GM10248 (cell line): Measurements from ENCODE around the gene FAIM2.

ENCODE experiments used
- CTCF ChIA-PET: fragments of 300-600 bp; sonication (Branson Sonifier 250); formaldehyde crosslinking; extraction: SDS; loops from one replicate; lab custom pipeline; 2021; ENCODE audit warnings: antibody characterized with exemption; lab: Yijun Ruan, JAX
- POLR2A ChIA-PET: fragments of 350-650 bp; sonication (Branson Sonifier 250); formaldehyde crosslinking; extraction: SDS; loops from one replicate; lab custom pipeline; 2020; ENCODE audit warnings: antibody characterized with exemption; lab: Yijun Ruan, JAX
- DNase-seq: peaks from one replicate; pipeline ENCODE4 v3.0.0; 2012; ENCODE audit errors: extremely low spot score
- CTCF ChIP-seq: IDR thresholded peaks from 2 replicates; pipeline ENCODE4 v1.5.1; 2012; ENCODE audit warnings: mild to moderate bottlenecking, low read depth; ENCODE audit errors: extremely low read depth, missing control alignments, control extremely low read depth

The FAIM2 gene

DNA sequence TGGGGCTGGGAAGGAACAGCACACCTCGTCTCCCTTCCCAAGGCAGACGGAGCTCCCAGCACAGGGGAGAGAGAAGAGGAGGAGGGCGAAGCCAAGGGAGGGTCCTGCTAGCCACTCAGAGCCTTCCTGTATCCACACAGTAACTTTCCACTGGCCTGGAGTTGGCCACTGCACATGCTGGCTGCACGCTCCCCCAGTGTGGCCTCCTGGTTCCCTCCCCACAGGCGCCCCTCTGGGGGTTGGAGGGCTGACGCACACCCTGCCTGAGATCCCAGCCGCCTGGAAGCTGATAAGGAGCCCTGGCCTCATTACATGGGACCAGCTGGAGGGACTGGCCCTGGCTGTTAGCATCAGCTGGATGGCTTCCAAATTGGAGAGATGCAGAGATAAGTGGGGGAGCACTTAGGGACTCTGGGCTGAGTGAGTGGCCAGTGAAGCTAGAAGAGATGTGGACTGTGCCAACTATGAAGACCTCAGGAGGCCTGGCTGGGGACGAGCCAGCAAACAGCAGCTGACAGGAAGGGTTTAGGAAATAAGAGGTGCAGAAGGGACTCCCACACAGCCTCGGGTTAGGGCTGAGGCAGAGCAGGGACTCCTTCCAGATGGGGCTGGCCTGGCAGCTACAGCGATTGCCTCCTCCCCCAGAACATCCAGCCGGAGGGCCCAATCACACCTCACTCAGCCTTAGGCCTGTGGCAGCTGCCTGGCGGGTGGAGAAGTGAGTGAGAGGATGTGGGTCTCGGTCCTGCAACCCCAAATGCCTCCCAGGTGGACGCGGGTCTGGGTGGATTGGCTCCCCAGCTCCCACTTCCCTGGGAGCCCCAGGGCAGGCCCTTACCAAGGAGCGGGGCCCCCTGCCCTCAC, 34.5 kb downstream of the FAIM2 start:
- no peak for DNase-seq
- CTCF ChIA-PET = interaction anchor here (1.3 to 5.2 kb wide), 6 partner anchors 13 to 97 kb away, joined by 3 to 30 read pairs (median 4); no protein-coding TSS in a partner anchor
- no peak for TF ChIP-seq CTCF
- POLR2A ChIA-PET = interaction anchor here (0.5 to 0.6 kb wide), 2 partner anchors 41 to 300 kb away, joined by 3 to 12 read pairs; partner anchors contain the start of gene NCKAP5L

- TF ChIP-seq CTCF = no peak
- no peak for DNase-seq
- ChIA-PET POLR2A (interaction anchor here (0.5 kb wide), 1 partner anchor 40 kb away, joined by 12 read pairs; the partner anchor contains the start of gene NCKAP5L), CTCF (interaction anchor here (1.0 to 5.2 kb wide), 12 partner anchors 8 to 153 kb away, joined by 3 to 30 read pairs (median 6); no protein-coding TSS in a partner anchor)
Measured at GRCh38 chr12:49868449-49868848, 35.3 kb downstream of the FAIM2 start.

- POLR2A ChIA-PET = interaction anchor here (0.6 kb wide), 1 partner anchor 39 kb away, joined by 3 read pairs; the partner anchor contains the start of gene NCKAP5L
- CTCF ChIA-PET = interaction anchor here (0.7 to 5.2 kb wide), 27 partner anchors 9 to 201 kb away, joined by 3 to 30 read pairs (median 5); partner anchors contain the start of gene TMBIM6
- TF ChIP-seq CTCF = no peak
- DNase-seq = no peak
Measured at GRCh38 chr12:49867570-49868341, 35.9 kb downstream of the FAIM2 start.

DNA sequence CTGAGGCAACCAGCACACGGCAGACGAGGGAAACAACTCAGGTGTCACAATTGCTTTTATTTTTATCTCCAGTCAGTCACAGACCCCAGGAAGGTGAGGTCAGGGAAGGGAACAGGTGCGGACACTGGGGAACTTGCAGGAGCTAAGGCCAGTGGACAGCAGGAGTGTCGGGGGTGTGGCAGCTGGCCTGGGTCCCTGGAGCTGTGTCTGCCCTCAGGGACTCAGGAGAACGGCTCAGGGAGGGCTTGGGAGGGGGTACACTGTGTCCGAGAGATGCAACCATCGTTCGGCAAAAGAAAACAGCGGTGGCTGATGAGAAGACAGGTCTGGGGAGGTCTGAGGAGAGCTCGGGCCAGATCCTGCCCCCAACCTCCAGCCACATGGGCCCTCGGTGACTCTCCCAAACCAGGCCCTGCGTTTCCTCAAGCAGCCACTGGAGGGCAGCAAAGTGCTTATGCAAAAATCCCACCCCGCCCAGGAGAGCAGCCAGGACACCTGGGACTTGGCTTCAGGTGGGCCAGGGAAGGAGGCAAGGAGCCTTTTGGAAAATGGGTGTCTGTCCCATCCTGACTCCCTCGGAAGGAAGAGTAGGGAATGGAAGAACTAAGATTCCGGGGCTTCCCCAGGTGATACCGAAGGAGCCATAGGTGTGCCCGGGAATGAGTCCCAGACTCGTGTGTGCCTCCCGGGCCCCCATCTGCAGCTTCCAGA, 36.7 kb downstream of the FAIM2 start:
- ChIA-PET POLR2A (interaction anchor here (0.6 to 1.0 kb wide), 2 partner anchors 39 to 125 kb away, joined by 3 to 5 read pairs; partner anchors contain the start of genes NCKAP5L and TMBIM6), CTCF (interaction anchor here (0.6 to 5.2 kb wide), 39 partner anchors 8 to 224 kb away, joined by 3 to 30 read pairs (median 4); partner anchors contain the start of genes BCDIN3D and TMBIM6)
- peak; percentile 93 for DNase-seq
- TF ChIP-seq CTCF = peak; percentile 94

- CTCF ChIA-PET = interaction anchor here (1.1 to 5.2 kb wide), 13 partner anchors 10 to 101 kb away, joined by 3 to 30 read pairs (median 11); no protein-coding TSS in a partner anchor
- no peak for DNase-seq
- TF ChIP-seq CTCF = no peak
- POLR2A ChIA-PET = no interaction called here
Measured at GRCh38 chr12:49865782-49866135, 37.9 kb downstream of the FAIM2 start.
